HL-60 (cell line): ENCODE data around the gene ENO3.
"Not testable (repeated sequence)": the region's sequence is repeated elsewhere in the genome, so short reads cannot be mapped to it uniquely, and the experiment has no call there.

Experiments used
- POLR2AphosphoS5 ChIP-seq: IDR thresholded peaks from 2 replicates; pipeline ENCODE4 v1.6.1; 2012; ENCODE audit warnings: low read depth
- TF ChIP-seq, protein P1 (sequence below): IDR thresholded peaks from one replicate; pipeline ENCODE4 v1.5.1; 2011; ENCODE audit warnings: low read length, control low read depth, inconsistent platforms; ENCODE audit not compliant: insufficient read depth
- TF ChIP-seq, protein P2 (sequence below): IDR thresholded peaks from 2 replicates; pipeline ENCODE4 v1.6.1; 2012; ENCODE audit warnings: low read depth; ENCODE audit not compliant: insufficient replicate concordance

- TF ChIP-seq, protein P1, sequence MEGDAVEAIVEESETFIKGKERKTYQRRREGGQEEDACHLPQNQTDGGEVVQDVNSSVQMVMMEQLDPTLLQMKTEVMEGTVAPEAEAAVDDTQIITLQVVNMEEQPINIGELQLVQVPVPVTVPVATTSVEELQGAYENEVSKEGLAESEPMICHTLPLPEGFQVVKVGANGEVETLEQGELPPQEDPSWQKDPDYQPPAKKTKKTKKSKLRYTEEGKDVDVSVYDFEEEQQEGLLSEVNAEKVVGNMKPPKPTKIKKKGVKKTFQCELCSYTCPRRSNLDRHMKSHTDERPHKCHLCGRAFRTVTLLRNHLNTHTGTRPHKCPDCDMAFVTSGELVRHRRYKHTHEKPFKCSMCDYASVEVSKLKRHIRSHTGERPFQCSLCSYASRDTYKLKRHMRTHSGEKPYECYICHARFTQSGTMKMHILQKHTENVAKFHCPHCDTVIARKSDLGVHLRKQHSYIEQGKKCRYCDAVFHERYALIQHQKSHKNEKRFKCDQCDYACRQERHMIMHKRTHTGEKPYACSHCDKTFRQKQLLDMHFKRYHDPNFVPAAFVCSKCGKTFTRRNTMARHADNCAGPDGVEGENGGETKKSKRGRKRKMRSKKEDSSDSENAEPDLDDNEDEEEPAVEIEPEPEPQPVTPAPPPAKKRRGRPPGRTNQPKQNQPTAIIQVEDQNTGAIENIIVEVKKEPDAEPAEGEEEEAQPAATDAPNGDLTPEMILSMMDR: not testable (repeated sequence)
- not testable (repeated sequence) for TF ChIP-seq POLR2AphosphoS5
- TF ChIP-seq, protein P2, sequence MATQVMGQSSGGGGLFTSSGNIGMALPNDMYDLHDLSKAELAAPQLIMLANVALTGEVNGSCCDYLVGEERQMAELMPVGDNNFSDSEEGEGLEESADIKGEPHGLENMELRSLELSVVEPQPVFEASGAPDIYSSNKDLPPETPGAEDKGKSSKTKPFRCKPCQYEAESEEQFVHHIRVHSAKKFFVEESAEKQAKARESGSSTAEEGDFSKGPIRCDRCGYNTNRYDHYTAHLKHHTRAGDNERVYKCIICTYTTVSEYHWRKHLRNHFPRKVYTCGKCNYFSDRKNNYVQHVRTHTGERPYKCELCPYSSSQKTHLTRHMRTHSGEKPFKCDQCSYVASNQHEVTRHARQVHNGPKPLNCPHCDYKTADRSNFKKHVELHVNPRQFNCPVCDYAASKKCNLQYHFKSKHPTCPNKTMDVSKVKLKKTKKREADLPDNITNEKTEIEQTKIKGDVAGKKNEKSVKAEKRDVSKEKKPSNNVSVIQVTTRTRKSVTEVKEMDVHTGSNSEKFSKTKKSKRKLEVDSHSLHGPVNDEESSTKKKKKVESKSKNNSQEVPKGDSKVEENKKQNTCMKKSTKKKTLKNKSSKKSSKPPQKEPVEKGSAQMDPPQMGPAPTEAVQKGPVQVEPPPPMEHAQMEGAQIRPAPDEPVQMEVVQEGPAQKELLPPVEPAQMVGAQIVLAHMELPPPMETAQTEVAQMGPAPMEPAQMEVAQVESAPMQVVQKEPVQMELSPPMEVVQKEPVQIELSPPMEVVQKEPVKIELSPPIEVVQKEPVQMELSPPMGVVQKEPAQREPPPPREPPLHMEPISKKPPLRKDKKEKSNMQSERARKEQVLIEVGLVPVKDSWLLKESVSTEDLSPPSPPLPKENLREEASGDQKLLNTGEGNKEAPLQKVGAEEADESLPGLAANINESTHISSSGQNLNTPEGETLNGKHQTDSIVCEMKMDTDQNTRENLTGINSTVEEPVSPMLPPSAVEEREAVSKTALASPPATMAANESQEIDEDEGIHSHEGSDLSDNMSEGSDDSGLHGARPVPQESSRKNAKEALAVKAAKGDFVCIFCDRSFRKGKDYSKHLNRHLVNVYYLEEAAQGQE: not testable (repeated sequence)
Observed at GRCh38 chr17:4914551-4914950, 36.4 kb upstream of the ENO3 start.
